Left colon (tissue), 2 donors: ENCODE data around the gene TCF19. TPM values are rescaled to one million over a fixed set of nuclear protein-coding genes. Genes with fewer than 3 reads are reported as not detected.

Experiments
- total RNA-seq, 2 donors: library from RNA; stranded (reverse); fragmentation: NEBNext Ultra II Directional; extraction: Animal tissue kit (Norgen Biotek cat#: 25700); gene quantifications; one replicate each; pipeline ENCODE4 v1.2.1, GENCODE V29; 2021
- donor health status: DM: no; HTN: no; CAD: no.
- donor health status: DM: yes; HTN: yes; CAD: no.

The TCF19 gene
- total RNA-seq, 2 donors from 2014 or later, result 4.2 to 7.1 TPM

Other genes with a start within 250 kb of the TCF19 start
- 10 to 100 TPM; 17.7 to 34.8 TPM for gene VARS2, start 244.4 kb upstream of the TCF19 start, total RNA-seq
- gene SFTA2, start 226.4 kb upstream of the TCF19 start, total RNA-seq, result not detected
- gene MUCL3, start 217.6 kb upstream of the TCF19 start, total RNA-seq, result not detected
- gene MUC21, start 174.9 kb upstream of the TCF19 start, total RNA-seq, result not detected
- gene MUC22, start 148.1 kb upstream of the TCF19 start, total RNA-seq, result not detected
- gene C6orf15, start 46.0 kb upstream of the TCF19 start, total RNA-seq, result not detected
- 1 to 10 TPM; 4.9 to 6.7 TPM for gene PSORS1C1, start 43.8 kb upstream of the TCF19 start, total RNA-seq
- gene CDSN, start 38.1 kb upstream of the TCF19 start, total RNA-seq, result not detected
- gene PSORS1C2, start 19.5 kb upstream of the TCF19 start, total RNA-seq, result not detected
- gene CCHCR1, start 787 bp upstream of the TCF19 start, total RNA-seq, result 10 to 100 TPM; 24.3 to 39.0 TPM
- gene POU5F1, start 12.1 kb downstream of the TCF19 start, total RNA-seq, result 1 to 10 TPM; 1.8 to 6.3 TPM
- 1,000 to 10,000 TPM; 1,163 to 1,296 TPM for gene HLA-C, start 113.5 kb downstream of the TCF19 start, total RNA-seq
- 1,000 to 10,000 TPM; 1,508 to 2,239 TPM for gene HLA-B, start 198.6 kb downstream of the TCF19 start, total RNA-seq
- 10 to 100 TPM; 18.5 to 23.7 TPM for gene MICA, start 245.0 kb downstream of the TCF19 start, total RNA-seq